Gastroesophageal sphincter (tissue), 4 donors: Measurements from ENCODE around the gene GLDN. TPM values are rescaled to one million over a fixed set of nuclear protein-coding genes. Genes with fewer than 3 reads are reported as not detected.
A peak's percentile ranks its signal among the peaks of the same experiment; 100 is the strongest.

Experiments used
- ATAC-seq: fragments of 150-250 bp; one replicate; pipeline ENCODE4 v1.9.1; 2016; ENCODE audit warnings: mild to moderate bottlenecking, moderate library complexity
- H3K27ac ChIP-seq, 4 donors: fragments of 200-600 bp; sonication (generic) in 3 of 4; 1 replicate in 3 of 4; 2 replicates in 1 of 4; pipeline ENCODE4 v1.5.1; 2016 to 2019
- H3K27me3 ChIP-seq: fragments of 200-600 bp; sonication (generic); one replicate; pipeline ENCODE4 v1.5.1; 2019
- H3K36me3 ChIP-seq, 2 donors: fragments of 200-600 bp; sonication (generic); one replicate each; pipeline ENCODE4 v1.5.1; 2019; ENCODE audit warnings: control low read depth in 1 of 2
- H3K4me1 ChIP-seq, 3 donors: fragments of 200-600 bp; sonication (generic); 1 replicate in 2 of 3; 2 replicates in 1 of 3; pipeline ENCODE4 v1.5.1; 2016 to 2019; ENCODE audit warnings: control low read depth in 2 of 3
- H3K4me3 ChIP-seq, 2 donors: fragments of 200-600 bp; sonication (generic); one replicate each; pipeline ENCODE4 v1.5.1; 2019; ENCODE audit warnings: mild to moderate bottlenecking in 1 of 2, moderate library complexity in 1 of 2
- H3K9me3 ChIP-seq, 3 donors: fragments of 200-600 bp; sonication (generic); one replicate each; pipeline ENCODE4 v1.5.1; 2017 to 2019; ENCODE audit warnings: control low read depth in 2 of 3
- EP300 ChIP-seq: sonication (generic); formaldehyde crosslinking; IDR thresholded peaks from one replicate; pipeline ENCODE4 v1.6.1; 2017; ENCODE audit warnings: antibody characterized with exemption, mild to moderate bottlenecking
- POLR2A ChIP-seq, 2 donors: fragments of 450-650 bp; IDR thresholded peaks; one replicate each; pipeline ENCODE4 v1.6.1; 2017; ENCODE audit warnings: antibody characterized with exemption in 2 of 2, mild to moderate bottlenecking in 2 of 2, moderate library complexity in 1 of 2
- POLR2AphosphoS5 ChIP-seq: sonication (generic); formaldehyde crosslinking; IDR thresholded peaks from one replicate; pipeline ENCODE4 v1.6.1; 2017; ENCODE audit warnings: antibody characterized with exemption
- WGBS, 2 donors: methylation state at CpG; one replicate each; pipeline ENCODE4 v1.1.5; 2018; ENCODE audit warnings: low coverage in 1 of 2; 5-methylcytosine and 5-hydroxymethylcytosine counted together
- total RNA-seq, 4 donors: library from RNA; depleted of rRNA; stranded (reverse); fragments of >200 nt; gene quantifications; one replicate each; pipeline ENCODE4 v1.1.0, GENCODE V29; 2016
- TF ChIP-seq, protein P1 (sequence below), 4 experiments: fragments of 200-600 bp in 2 of 4; fragments of 450-650 bp in 2 of 4; sonication (generic) in 1 of 4; IDR thresholded peaks; one replicate each; pipeline ENCODE4 v1.5.1; 2017 to 2019; ENCODE audit warnings: antibody characterized with exemption in 4 of 4, mild to moderate bottlenecking in 2 of 4, moderate library complexity in 2 of 4

Gene GLDN
- total RNA-seq, 4 donors from 2014 or later = 3.7 to 19.6 (median 4.4) TPM

DNA sequence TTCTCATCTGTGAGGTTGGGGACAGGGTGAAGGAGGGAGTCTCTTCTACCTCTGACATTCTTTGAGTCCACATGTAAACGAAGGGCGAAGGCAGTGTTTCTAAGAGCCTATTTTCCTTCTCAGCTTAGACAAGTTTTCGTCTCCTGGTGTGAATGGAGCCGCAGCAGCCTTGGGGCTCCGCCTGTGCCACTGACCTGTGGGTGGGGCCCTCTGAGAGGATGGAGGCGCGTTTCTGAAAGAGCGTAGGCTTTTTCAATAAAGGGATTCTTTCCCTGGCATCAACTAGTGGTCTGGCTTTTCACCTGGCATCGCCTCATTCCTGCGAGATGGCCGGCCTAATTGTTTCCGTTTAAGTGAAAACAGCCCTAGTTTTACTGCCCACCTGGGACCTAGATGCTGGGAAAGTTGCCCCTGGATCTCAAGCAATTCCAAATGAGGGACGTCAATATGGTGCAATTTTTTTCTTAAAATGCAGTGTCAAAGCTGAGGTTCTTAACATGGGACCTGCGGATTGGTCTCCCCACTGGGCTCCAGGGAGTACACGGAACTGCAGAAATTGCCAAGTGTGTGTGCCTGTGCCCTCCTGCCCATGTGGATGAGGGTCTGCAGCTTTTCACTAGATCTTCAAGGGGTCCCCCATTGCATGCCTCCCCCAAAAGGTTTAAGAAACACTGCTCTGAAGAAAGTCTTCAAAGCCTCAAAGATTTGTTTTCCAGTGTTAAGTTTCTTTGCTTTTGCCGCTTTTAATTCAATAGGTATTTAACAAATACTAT lies 958 bp downstream of the GLDN start:
- 71% methylated on average over 11 of the region's 16 CpGs; no CpG with 5 or more reads in 1 of the 2 donors for WGBS, 2 donors
- no peak for ATAC-seq

DNA sequence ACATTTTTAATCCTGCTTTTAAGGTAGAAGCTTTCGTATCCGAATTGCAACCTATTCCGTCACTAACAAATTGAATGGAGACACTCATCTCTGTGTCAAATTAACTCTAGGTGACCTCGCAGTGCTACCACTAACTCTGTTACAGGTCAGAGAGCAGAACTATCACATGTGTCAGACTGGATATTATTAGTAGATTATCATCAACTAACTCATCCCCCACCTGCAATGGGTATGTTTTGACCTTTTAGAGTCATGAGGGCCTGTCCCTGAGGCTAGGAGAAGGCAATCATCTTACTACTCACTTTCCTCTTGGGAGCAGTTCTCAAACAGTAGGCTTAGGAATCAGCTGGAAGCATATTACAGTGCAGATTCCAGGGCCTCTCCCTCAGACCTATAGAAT lies 2.0 kb downstream of the GLDN start:
- 93 to 99% methylated on average over 4 of the region's 4 CpGs for WGBS, 2 donors
- H3K27me3 ChIP-seq = peaks cover 23% of the 10 kb centered on the region
- TF ChIP-seq, protein P1, sequence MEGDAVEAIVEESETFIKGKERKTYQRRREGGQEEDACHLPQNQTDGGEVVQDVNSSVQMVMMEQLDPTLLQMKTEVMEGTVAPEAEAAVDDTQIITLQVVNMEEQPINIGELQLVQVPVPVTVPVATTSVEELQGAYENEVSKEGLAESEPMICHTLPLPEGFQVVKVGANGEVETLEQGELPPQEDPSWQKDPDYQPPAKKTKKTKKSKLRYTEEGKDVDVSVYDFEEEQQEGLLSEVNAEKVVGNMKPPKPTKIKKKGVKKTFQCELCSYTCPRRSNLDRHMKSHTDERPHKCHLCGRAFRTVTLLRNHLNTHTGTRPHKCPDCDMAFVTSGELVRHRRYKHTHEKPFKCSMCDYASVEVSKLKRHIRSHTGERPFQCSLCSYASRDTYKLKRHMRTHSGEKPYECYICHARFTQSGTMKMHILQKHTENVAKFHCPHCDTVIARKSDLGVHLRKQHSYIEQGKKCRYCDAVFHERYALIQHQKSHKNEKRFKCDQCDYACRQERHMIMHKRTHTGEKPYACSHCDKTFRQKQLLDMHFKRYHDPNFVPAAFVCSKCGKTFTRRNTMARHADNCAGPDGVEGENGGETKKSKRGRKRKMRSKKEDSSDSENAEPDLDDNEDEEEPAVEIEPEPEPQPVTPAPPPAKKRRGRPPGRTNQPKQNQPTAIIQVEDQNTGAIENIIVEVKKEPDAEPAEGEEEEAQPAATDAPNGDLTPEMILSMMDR (IDR thresholded peaks at IDR 0.05) = no peak
- TF ChIP-seq POLR2AphosphoS5 = no peak
- TF ChIP-seq EP300 = no peak
- TF ChIP-seq POLR2A (IDR thresholded peaks at IDR 0.05) = no peak
- no peak overlapping the region for H3K4me3 ChIP-seq
- no peak overlapping the region for H3K27ac ChIP-seq
- no peaks in the 10 kb centered on the region for H3K9me3 ChIP-seq
- H3K36me3 ChIP-seq = no peaks in the 10 kb centered on the region
- peaks cover 0 to 20% (median 4%) of the 10 kb centered on the region in 3 donors for H3K4me1 ChIP-seq
- no peak for ATAC-seq

More for the DNA sequence above, 958 bp downstream of the GLDN start:
- H3K27me3 ChIP-seq = peaks cover 23% of the 10 kb centered on the region
- H3K4me3 ChIP-seq = peak overlapping the region in 1 of 2 donors; percentile 54
- H3K4me1 ChIP-seq = peaks cover 0 to 22% (median 4%) of the 10 kb centered on the region in 3 donors
- H3K27ac ChIP-seq = peak overlapping the region in 3 of 4 donors; percentile 25 to 76 (median 57)
- no peak for TF ChIP-seq EP300
- TF ChIP-seq, protein P1 (IDR thresholded peaks at IDR 0.05) = no peak
- no peaks in the 10 kb centered on the region for H3K36me3 ChIP-seq
- H3K9me3 ChIP-seq = no peaks in the 10 kb centered on the region

DNA sequence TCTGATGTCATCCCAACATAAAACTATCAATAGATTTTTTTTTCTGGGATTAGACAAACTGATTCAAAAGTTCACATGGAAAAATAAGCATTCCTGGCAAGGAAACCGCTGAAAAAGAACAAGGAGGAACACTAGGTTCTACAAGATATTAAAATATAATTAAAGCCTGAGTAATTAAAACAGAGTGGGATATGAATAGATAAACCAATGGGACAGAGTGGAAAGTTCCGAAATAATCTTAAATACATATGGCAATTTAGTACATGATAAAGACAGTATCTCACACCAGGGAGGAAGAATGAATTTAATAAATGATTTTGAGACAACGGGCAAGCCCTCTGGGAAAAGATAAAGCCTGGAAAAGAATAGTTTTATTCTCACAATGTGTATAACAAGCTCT lies 4.7 kb downstream of the GLDN start:
- peaks cover 18% of the 10 kb centered on the region for H3K27me3 ChIP-seq
- H3K36me3 ChIP-seq = no peaks in the 10 kb centered on the region
- peaks cover 6 to 34% (median 11%) of the 10 kb centered on the region in 3 donors for H3K4me1 ChIP-seq
- 54% methylated on average over 2 to 3 of the region's 3 CpGs for WGBS, 2 donors
- H3K4me3 ChIP-seq = no peak overlapping the region
- H3K27ac ChIP-seq = no peak overlapping the region
- TF ChIP-seq EP300 (no peak), POLR2AphosphoS5 (no peak), POLR2A (IDR thresholded peaks at IDR 0.05) (no peak)
- TF ChIP-seq, protein P1 (IDR thresholded peaks at IDR 0.05) = no peak
- ATAC-seq = no peak
- no peaks in the 10 kb centered on the region for H3K9me3 ChIP-seq

DNA sequence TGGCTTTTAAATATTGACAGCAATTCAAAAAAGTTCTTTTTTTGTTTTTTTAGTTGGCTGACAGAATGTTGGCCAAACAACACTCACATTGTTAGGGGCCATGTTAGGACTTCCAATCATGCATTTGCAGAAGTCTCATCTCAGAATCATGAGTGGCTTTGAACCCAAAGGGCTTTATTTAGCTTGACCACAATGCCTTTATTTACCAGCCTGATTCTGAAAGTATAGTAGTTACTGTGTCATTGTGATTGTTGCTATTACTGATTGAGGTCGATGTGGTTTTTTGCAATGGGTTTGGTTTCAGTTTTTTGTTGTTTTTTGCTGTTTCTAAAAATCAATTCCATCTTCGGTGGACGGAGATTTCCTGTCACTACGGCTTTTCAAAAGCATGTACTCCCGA lies 7.2 kb downstream of the GLDN start:
- Histone ChIP-seq H3K36me3 (no peaks in the 10 kb centered on the region), H3K4me3 (no peak overlapping the region), H3K27me3 (no peaks in the 10 kb centered on the region), H3K9me3 (no peaks in the 10 kb centered on the region), H3K27ac (peak overlapping the region in 3 of 4 donors; percentile 11 to 58 (median 11)), H3K4me1 (peaks cover 6 to 20% (median 7%) of the 10 kb centered on the region in 3 donors)
- TF ChIP-seq POLR2AphosphoS5 (no peak), EP300 (no peak), POLR2A (IDR thresholded peaks at IDR 0.05) (no peak)
- TF ChIP-seq, protein P1 (IDR thresholded peaks at IDR 0.05) = no peak
- WGBS, 2 donors = 61 to 67% methylated on average over 5 of the region's 5 CpGs
- no peak for ATAC-seq
